Heart right ventricle (tissue), 16 donors: Measurements from ENCODE around the gene ATP2B2. TPM values are rescaled to one million over a fixed set of nuclear protein-coding genes. Genes with fewer than 3 reads are reported as not detected.

ENCODE experiments used
- ATAC-seq, 8 donors: fragments of 200-7000 bp; cut with Tn5 transposase; one replicate each; pipeline ENCODE4 v1.9.1; 2020; ENCODE audit warnings: mild to moderate bottlenecking in 8 of 8, moderate library complexity in 8 of 8, moderate number of reproducible peaks in 1 of 8
- DNase-seq, 2 donors: peaks; one replicate each; pipeline ENCODE4 v3.0.0-alpha.2; 2020
- H3K27ac ChIP-seq, 10 donors: fragments of 200-600 bp; sonication (generic) in 2 of 10; one replicate each; pipeline versions ENCODE4 v1.5.0 to v1.8.0; 2020 to 2022; ENCODE audit warnings: mild to moderate bottlenecking in 3 of 10
- H3K27me3 ChIP-seq, 7 donors: fragments of 200-600 bp; one replicate each; pipeline ENCODE4 v1.8.0; 2021 to 2022; ENCODE audit warnings: mild to moderate bottlenecking in 2 of 7
- H3K36me3 ChIP-seq, 9 donors: fragments of 200-600 bp; sonication (generic) in 1 of 9; one replicate each; pipeline versions ENCODE4 v1.5.0 to v1.8.0; 2020 to 2022; ENCODE audit warnings: mild to moderate bottlenecking in 2 of 9
- H3K4me1 ChIP-seq, 9 donors: fragments of 200-600 bp; sonication (generic) in 1 of 9; one replicate each; pipeline versions ENCODE4 v1.5.0 to v1.8.0; 2020 to 2022; ENCODE audit warnings: mild to moderate bottlenecking in 4 of 9
- H3K4me3 ChIP-seq, 10 donors: fragments of 200-600 bp; sonication (generic) in 2 of 10; one replicate each; pipeline versions ENCODE4 v1.5.0 to v1.8.0; 2020 to 2022; ENCODE audit warnings: mild to moderate bottlenecking in 7 of 10, moderate library complexity in 2 of 10
- H3K9me3 ChIP-seq, 11 donors: fragments of 200-600 bp in 10 of 11; sonication (generic) in 2 of 11; one replicate each; pipeline versions ENCODE4 v1.5.0 to v1.8.0; 2013 to 2022; ENCODE audit warnings: mild to moderate bottlenecking in 2 of 11, control low read depth in 1 of 11, moderate library complexity in 1 of 11
- CTCF ChIP-seq, 9 donors: fragments of 200-600 bp; sonication (generic) in 2 of 9; IDR thresholded peaks; one replicate each; pipeline versions ENCODE4 v1.5.0 to v1.8.0; 2021 to 2022; ENCODE audit warnings: antibody characterized with exemption in 9 of 9, mild to moderate bottlenecking in 5 of 9, moderate library complexity in 1 of 9
- WGBS, 2 donors: extraction: QIAGEN DNeasy Blood & Tissue Kit; methylation state at CpG; one replicate each; pipeline ENCODE4 v1.1.7; 2013; ENCODE audit warnings: inconsistent platforms in 1 of 2; 5-methylcytosine and 5-hydroxymethylcytosine counted together
- intact Hi-C, 10 donors: fragments of 100-400 bp; cut with DNase I; formaldehyde crosslinking; loops; one replicate each; pipeline versions ENCODE4 v1.11.1 to v1.14.2; 2022
- polyA plus RNA-seq, 2 donors: library from polyadenylated mRNA; stranded (reverse); fragments of 200-250 nt; gene quantifications; one replicate each; pipeline ENCODE4 v1.2.3, GENCODE V29; 2013
- total RNA-seq, 10 donors: library from RNA; stranded (reverse); fragmentation: NEBNext Ultra II Directional in 3 of 10; extraction: Animal tissue kit (Norgen Biotek cat#: 25700) in 3 of 10; gene quantifications; one replicate each; pipeline versions ENCODE4 v1.2.1 to v1.2.4, GENCODE V29; 2021 to 2023
- donor health status: Arrhythmogenic right ventricular cardiomyopathy.
- donor health status: ischemic (EF 13 %, LVEDD 7.1; RV severe dilation, severe dysfunction).
- donor health status: healthy with polysubstance abuse.
- donor health status: DM: no; HTN: yes; CAD: no.
- donor health status: DM: no; HTN: no; CAD: no.
- donor health status: ischemic (EF 25% LVEDD 6.9; RV normal size, moderate dysfunction).
- donor health status: ischemic (EF 25% LVEDD 5.7; RV mildly dilated, moderate dysfunction).
- donor health status: healthy.
- donor health status: DM: yes; HTN: yes; CAD: no.
- donor health status: Ischemic cardiomyopathy.
- donor health status: ischemic (EF 35%, LVEDD 5.7; RV mildly dilated, moderate dysfunction).
- donor health status: nonischemic (EF 11% LVEDD 7.7; RV severe dilation, severe dysfunction).
- donor health status: DM: yes; HTN: yes; CAD: no.
- donor health status: PGD.
- donor health status: ischemic (EF 29% LVEDD 5.4; RV normal size, mild dysfunction).
- donor health status: nonischemic (EF 23%, LVEDD 6.1; RV moderate dilation, normal function).

ATP2B2 gene
- total and polyA plus RNA-seq, 12 donors: under 0.01 to 0.30 (median 0.11) TPM; not detected in 4

DNA sequence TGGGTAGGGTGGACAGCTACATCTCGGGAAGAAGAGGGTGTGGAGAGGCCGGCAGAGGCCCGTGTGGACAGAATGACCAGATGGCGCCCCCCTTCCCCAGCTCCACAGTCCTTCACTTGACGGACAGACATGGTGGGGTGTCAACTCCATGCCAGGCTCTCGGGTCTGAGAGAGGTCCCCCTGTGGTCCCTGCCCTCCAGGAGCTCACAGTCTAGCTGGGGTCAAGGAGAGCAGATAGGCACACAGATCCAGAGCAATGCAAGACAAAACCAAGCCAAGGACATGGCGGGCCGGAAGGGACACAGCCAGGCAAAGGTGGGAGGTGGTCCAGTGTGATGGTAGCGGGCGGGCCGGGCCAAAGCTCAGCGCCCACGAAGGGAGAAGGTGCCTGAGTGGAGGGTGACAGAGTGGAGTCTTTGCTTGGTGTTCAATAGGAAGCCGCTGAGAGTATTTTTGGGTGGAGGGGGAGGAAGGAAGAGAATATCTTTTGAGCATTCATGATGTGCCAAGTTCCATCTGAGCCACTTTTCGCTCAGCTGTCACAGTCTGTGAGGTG, 112.4 kb downstream of the ATP2B2 start:
- peaks cover 0 to 20% (median 14%) of the 10 kb centered on the region in 11 donors for H3K9me3 ChIP-seq
- DNase-seq (no peak), ATAC-seq (no peak)
- TF ChIP-seq CTCF (IDR thresholded peaks at IDR 0.05): no peak
- no peak overlapping the region for H3K4me3 ChIP-seq
- H3K36me3 ChIP-seq: no peaks in the 10 kb centered on the region
- WGBS, 2 donors: 89 to 90% methylated on average over 15 of the region's 15 CpGs
- H3K27ac ChIP-seq: no peak overlapping the region
- intact Hi-C loops: no loop called here
- H3K27me3 ChIP-seq: peaks cover 0 to 4% (median 0%) of the 10 kb centered on the region in 7 donors
- H3K4me1 ChIP-seq: peaks cover 0 to 3% (median 0%) of the 10 kb centered on the region in 9 donors

DNA sequence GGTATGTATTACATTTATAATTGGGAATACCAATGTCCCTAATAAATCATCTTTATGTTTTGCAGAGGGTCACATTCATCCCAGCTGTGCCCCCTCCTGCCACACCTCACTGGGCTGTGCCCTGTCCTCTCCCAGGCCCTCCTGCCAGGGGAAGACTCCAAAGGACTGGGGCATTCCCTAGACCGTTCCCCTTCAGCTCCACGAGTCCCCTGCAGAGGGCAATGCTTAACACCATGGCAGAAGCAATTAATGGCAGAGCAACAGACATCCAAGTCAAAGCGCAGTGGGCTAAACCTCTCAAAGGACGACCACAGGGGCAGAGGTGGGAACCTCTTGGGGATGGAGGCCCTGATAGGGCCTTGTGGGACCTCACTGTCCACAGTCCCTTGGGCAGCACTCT, 113.1 kb downstream of the ATP2B2 start:
- DNase-seq (no peak), ATAC-seq (no peak)
- Histone ChIP-seq H3K36me3 (no peaks in the 10 kb centered on the region), H3K4me3 (no peak overlapping the region), H3K9me3 (peaks cover 0 to 28% (median 22%) of the 10 kb centered on the region in 11 donors), H3K27me3 (peaks cover 0 to 3% (median 0%) of the 10 kb centered on the region in 7 donors), H3K27ac (no peak overlapping the region), H3K4me1 (no peaks in the 10 kb centered on the region)
- WGBS, 2 donors: 60 to 71% methylated on average over 4 of the region's 4 CpGs
- TF ChIP-seq CTCF (IDR thresholded peaks at IDR 0.05): peak in 1 of 9 donors; percentile 12
- intact Hi-C loops: no loop called here

DNA sequence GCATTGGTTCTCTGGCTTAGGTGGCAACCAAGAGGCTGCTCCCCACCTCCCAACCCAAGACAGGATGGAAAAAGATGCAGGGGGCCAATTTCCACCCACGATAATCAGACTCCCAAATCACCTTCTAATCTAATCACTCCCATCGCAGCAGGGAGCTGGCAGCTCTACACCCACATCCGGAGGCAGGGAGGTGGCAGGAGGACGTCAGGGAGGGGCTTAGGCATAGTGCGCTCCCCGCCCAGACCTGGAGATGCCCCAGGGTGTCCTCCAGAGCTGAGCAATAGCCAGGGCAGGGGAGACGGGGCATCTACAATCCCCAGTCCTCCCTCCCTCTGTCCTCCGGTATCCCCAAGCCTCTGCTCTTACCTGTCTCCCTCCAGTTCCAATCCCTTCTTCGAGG, 114.0 kb downstream of the ATP2B2 start:
- no peak overlapping the region for H3K27ac ChIP-seq
- H3K4me3 ChIP-seq: no peak overlapping the region
- WGBS, 2 donors: 59 to 63% methylated on average over 9 of the region's 9 CpGs
- peaks cover 0 to 35% (median 29%) of the 10 kb centered on the region in 11 donors for H3K9me3 ChIP-seq
- no peak for TF ChIP-seq CTCF (IDR thresholded peaks at IDR 0.05)
- DNase-seq (no peak), ATAC-seq (no peak)
- no peaks in the 10 kb centered on the region for H3K36me3 ChIP-seq
- H3K4me1 ChIP-seq: no peaks in the 10 kb centered on the region
- peaks cover 0 to 3% (median 0%) of the 10 kb centered on the region in 7 donors for H3K27me3 ChIP-seq
- intact Hi-C loops: no loop called here

GRCh38 chr3:10390641-10391373, 114.6 kb downstream of the ATP2B2 start:
- intact Hi-C loops: no loop called here
- ATAC-seq (no peak), DNase-seq (no peak)
- Histone ChIP-seq H3K36me3 (no peaks in the 10 kb centered on the region), H3K27ac (no peak overlapping the region), H3K4me1 (no peaks in the 10 kb centered on the region), H3K27me3 (peaks cover 0 to 3% (median 0%) of the 10 kb centered on the region in 7 donors), H3K4me3 (no peak overlapping the region), H3K9me3 (peaks cover 0 to 41% (median 29%) of the 10 kb centered on the region in 11 donors)
- no peak for TF ChIP-seq CTCF (IDR thresholded peaks at IDR 0.05)
- 68 to 72% methylated on average over 7 of the region's 7 CpGs for WGBS, 2 donors
